Keratinocyte (primary cell): ENCODE measurements around the gene XPNPEP2. TPM values are rescaled to one million over a fixed set of nuclear protein-coding genes. Genes with fewer than 3 reads are reported as not detected.

Source experiments
- DNase-seq: peaks from one replicate; pipeline ENCODE4 v3.0.0-alpha.2; 2011; ENCODE audit warnings: low read depth, missing footprints, low spot score
- FAIRE-seq: peaks from 2 replicates; lab custom pipeline; 2011; peaks lifted over from hg19 to GRCh38; lab: Jason Lieb, UNC
- H2AFZ ChIP-seq: 2 replicates; pipeline ENCODE4 v1.6.0; 2012; ENCODE audit warnings: low read length, control low read depth, inconsistent platforms; ENCODE audit not compliant: control insufficient read depth
- H3K27ac ChIP-seq: 2 replicates; pipeline ENCODE4 v1.5.1; 2011; ENCODE audit warnings: low read length; ENCODE audit not compliant: control insufficient read depth, insufficient read depth
- H3K27me3 ChIP-seq: 3 replicates; pipeline ENCODE4 v1.6.0; 2011; ENCODE audit warnings: low read length; ENCODE audit not compliant: control insufficient read depth, insufficient read depth; ENCODE audit errors: extremely low read depth
- H3K36me3 ChIP-seq, 2 experiments: 2 replicates in 1 of 2; 3 replicates in 1 of 2; pipeline ENCODE4 v1.5.1; 2011; ENCODE audit warnings: low read length in 2 of 2, mild to moderate bottlenecking in 1 of 2; ENCODE audit not compliant: control insufficient read depth in 2 of 2, insufficient read depth in 2 of 2; ENCODE audit errors: extremely low read depth in 1 of 2
- H3K4me1 ChIP-seq: 3 replicates; pipeline ENCODE4 v1.5.1; 2011; ENCODE audit warnings: low read length; ENCODE audit not compliant: control insufficient read depth, insufficient read depth; ENCODE audit errors: extremely low read depth
- H3K4me2 ChIP-seq: 3 replicates; pipeline ENCODE4 v1.6.0; 2011; ENCODE audit warnings: low read depth, low read length; ENCODE audit not compliant: control insufficient read depth, insufficient read depth; ENCODE audit errors: extremely low read depth
- H3K4me3 ChIP-seq, 3 experiments: fragments of 200-600 bp in 1 of 3; sonication (generic) in 1 of 3; 2 replicates in 2 of 3; 3 replicates in 1 of 3; pipeline ENCODE4 v1.5.1; 2011 to 2016; ENCODE audit warnings: low read length in 3 of 3, mild to moderate bottlenecking in 3 of 3, control low read depth in 2 of 3, inconsistent platforms in 1 of 3, low read depth in 1 of 3, mixed read lengths in 1 of 3, mixed run types in 1 of 3, moderate library complexity in 1 of 3; ENCODE audit not compliant: control insufficient read depth in 2 of 3, insufficient read depth in 2 of 3; ENCODE audit errors: extremely low read depth in 1 of 3
- H3K79me2 ChIP-seq: 2 replicates; pipeline ENCODE4 v1.6.0; 2012; ENCODE audit warnings: low read length; ENCODE audit not compliant: control insufficient read depth, insufficient read depth
- H3K9ac ChIP-seq: 3 replicates; pipeline ENCODE4 v1.6.0; 2011; ENCODE audit warnings: low read length; ENCODE audit not compliant: control insufficient read depth, insufficient read depth; ENCODE audit errors: extremely low read depth
- H3K9me1 ChIP-seq: 3 replicates; pipeline ENCODE4 v1.6.0; 2011; ENCODE audit warnings: low read length; ENCODE audit not compliant: control insufficient read depth, insufficient read depth; ENCODE audit errors: extremely low read depth
- H3K9me3 ChIP-seq: 2 replicates; pipeline ENCODE4 v1.5.1; 2012; ENCODE audit warnings: low read depth, low read length; ENCODE audit not compliant: control insufficient read depth
- H4K20me1 ChIP-seq: 3 replicates; pipeline ENCODE4 v1.6.0; 2011; ENCODE audit warnings: low read length; ENCODE audit not compliant: control insufficient read depth, insufficient read depth; ENCODE audit errors: extremely low read depth
- CTCF ChIP-seq, 3 experiments: IDR thresholded peaks in 1 of 3; conservative IDR thresholded peaks in 1 of 3; optimal IDR thresholded peaks in 1 of 3; 2 replicates in 2 of 3; 3 replicates in 1 of 3; pipeline versions ENCODE3 to v1.5.1; 2011; ENCODE audit warnings: low read length in 3 of 3, mild to moderate bottlenecking in 3 of 3, moderate library complexity in 2 of 3, control low read depth in 1 of 3, inconsistent platforms in 1 of 3; ENCODE audit not compliant: insufficient read depth in 2 of 3; ENCODE audit errors: extremely low read depth in 1 of 3
- EZH2 ChIP-seq: IDR thresholded peaks from one replicate; pipeline ENCODE4 v1.6.1; 2012; ENCODE audit warnings: inconsistent platforms, mild to moderate bottlenecking, low read length, moderate library complexity
- dilution Hi-C: fragments of 300-500 bp; cut with MboI; formaldehyde crosslinking; loops from one replicate; pipeline ENCODE4 v1.7.0; 2020; ENCODE audit warnings: low sequenced_read_pairs; ENCODE audit not compliant: extremely low pct_ligation_motif_present
- polyA plus RNA-seq, 5 experiments: library from polyadenylated mRNA; depleted of rRNA in 3 of 5; stranded (reverse) in 3 of 5; stranded (forward) in 1 of 5; unstranded in 1 of 5; fragments of >200 nt; gene quantifications; 1 replicate in 1 of 5; 2 replicates in 3 of 5; 3 replicates in 1 of 5; pipeline versions ENCODE4 v1.2.1 to v1.2.3, GENCODE V29; 2011 to 2012; ENCODE audit warnings: missing spikeins in 2 of 5, low read depth in 1 of 5, low replicate concordance in 1 of 5

The XPNPEP2 gene
- polyA plus RNA-seq, 1 donor (not counting 4 experiments of a cell fraction or from before 2014, with no cell fraction given) = not detected

GRCh38 chrX:129717892-129718291 lies 20.9 kb upstream of the XPNPEP2 start:
- Histone ChIP-seq H4K20me1 (no peaks in the 10 kb centered on the region), H3K27ac (no peak overlapping the region), H2AFZ (no peak overlapping the region), H3K4me2 (no peak overlapping the region), H3K79me2 (no peaks in the 10 kb centered on the region), H3K9ac (no peak overlapping the region), H3K36me3 (no peaks in the 10 kb centered on the region), H3K4me1 (peaks cover 7% of the 10 kb centered on the region), H3K9me3 (no peaks in the 10 kb centered on the region), H3K27me3 (peaks cover 3% of the 10 kb centered on the region), H3K9me1 (no peaks in the 10 kb centered on the region), H3K4me3 (no peak overlapping the region)
- DNase-seq = peak; percentile 19
- FAIRE-seq = no peak
- dilution Hi-C loops = no loop called here
- TF ChIP-seq CTCF (optimal IDR thresholded peaks at IDR 0.05 in 1 of 3, IDR thresholded peaks at IDR 0.05 in 1 of 3, conservative IDR thresholded peaks at IDR 0.05 in 1 of 3; ENCODE audit: extremely low read depth in 1 of 3, insufficient read depth in 2 of 3, low read length in 3 of 3) (no peak), EZH2 (no peak)

- no peak overlapping the region for H3K4me2 ChIP-seq
- TF ChIP-seq EZH2 (no peak), CTCF (optimal IDR thresholded peaks at IDR 0.05 in 1 of 3, IDR thresholded peaks at IDR 0.05 in 1 of 3, conservative IDR thresholded peaks at IDR 0.05 in 1 of 3; ENCODE audit: extremely low read depth in 1 of 3, insufficient read depth in 2 of 3, low read length in 3 of 3) (no peak)
- H3K9me3 ChIP-seq = no peaks in the 10 kb centered on the region
- no peak overlapping the region for H3K9ac ChIP-seq
- no peaks in the 10 kb centered on the region for H3K9me1 ChIP-seq
- dilution Hi-C loops = no loop called here
- H3K4me3 ChIP-seq = no peak overlapping the region
- H3K79me2 ChIP-seq = no peaks in the 10 kb centered on the region
- peaks cover 7% of the 10 kb centered on the region for H3K4me1 ChIP-seq
- no peak overlapping the region for H2AFZ ChIP-seq
- FAIRE-seq (peak; percentile 48), DNase-seq (no peak)
- no peak overlapping the region for H3K27ac ChIP-seq
- H3K36me3 ChIP-seq = no peaks in the 10 kb centered on the region
- no peaks in the 10 kb centered on the region for H4K20me1 ChIP-seq
- H3K27me3 ChIP-seq = peaks cover 3% of the 10 kb centered on the region
Observed at GRCh38 chrX:129718676-129719075, 20.1 kb upstream of the XPNPEP2 start.
